Measurements from ENCODE around the gene NACC2.
A peak's percentile ranks its signal among the peaks of the same experiment; 100 is the strongest.
"Not testable (repeated sequence)": the region's sequence is repeated elsewhere in the genome, so short reads cannot be mapped to it uniquely, and the experiment has no call there.

Gene NACC2

GRCh38 chr9:136109351-136110081 lies 14.4 kb upstream of the NACC2 start:
- DNase-seq, result peak; percentile 93

GRCh38 chr9:136108648-136109266 lies 13.7 kb upstream of the NACC2 start:
- DNase-seq, result no peak

- DNase-seq, result peak; percentile 59
Measured at GRCh38 chr9:136107953-136108647, 13.0 kb upstream of the NACC2 start.

- peak; percentile 96 for DNase-seq
Measured at GRCh38 chr9:136107155-136107952, 12.3 kb upstream of the NACC2 start.

- no peak for DNase-seq
Measured at GRCh38 chr9:136105398-136106135, 10.5 kb upstream of the NACC2 start.

GRCh38 chr9:136104916-136105315 lies 9.8 kb upstream of the NACC2 start:
- DNase-seq, result peak; percentile 71

GRCh38 chr9:136104488-136104800 lies 9.4 kb upstream of the NACC2 start:
- no peak for DNase-seq

GRCh38 chr9:136103651-136104487 lies 8.8 kb upstream of the NACC2 start:
- no peak for DNase-seq

- not testable (repeated sequence) for DNase-seq
Measured at GRCh38 chr9:136101615-136102074, 6.6 kb upstream of the NACC2 start.

- no peak for DNase-seq
Measured at GRCh38 chr9:136100700-136101614, 5.9 kb upstream of the NACC2 start.

- no peak for DNase-seq
Measured at GRCh38 chr9:136099542-136099941, 4.5 kb upstream of the NACC2 start.

- DNase-seq, result no peak
Measured at GRCh38 chr9:136098844-136099243, 3.8 kb upstream of the NACC2 start.

- DNase-seq, result no peak
Measured at GRCh38 chr9:136098210-136098609, 3.1 kb upstream of the NACC2 start.

GRCh38 chr9:136096505-136097001 lies 1.5 kb upstream of the NACC2 start:
- DNase-seq, result peak; percentile 19

GRCh38 chr9:136093995-136094881 lies 851 bp downstream of the NACC2 start:
- peak; percentile 80 for DNase-seq

GRCh38 chr9:136093346-136093986 lies 1.6 kb downstream of the NACC2 start:
- no peak for DNase-seq

GRCh38 chr9:136092741-136093140 lies 2.3 kb downstream of the NACC2 start:
- no peak for DNase-seq

GRCh38 chr9:136092353-136092650 lies 2.8 kb downstream of the NACC2 start:
- DNase-seq, result no peak

All from hematopoietic multipotent progenitor cell treated with erythropoietin and hydrocortisone succinate and interleukin-3 and kit ligand, for 6 days (in vitro differentiated cells).